ENCODE measurements around the gene CHST10.
A peak's percentile ranks its signal among the peaks of the same experiment; 100 is the strongest.

Gene CHST10

GRCh38 chr2:100383306-100383705 is 34.2 kb downstream of the CHST10 start:
- CTCF ChIA-PET: interaction anchor here (0.7 to 1.9 kb wide), 2 partner anchors 121 to 644 kb away, joined by 3 to 27 read pairs; no protein-coding TSS in a partner anchor
- TF ChIP-seq ZNF280C (tag by site-specific recombination; IDR thresholded peaks at IDR 0.05): no peak
- no peak for TF ChIP-seq ZNF112 (tag by site-specific recombination; IDR thresholded peaks at IDR 0.05)
- TF ChIP-seq YY1 (tag by site-specific recombination; IDR thresholded peaks at IDR 0.05): no peak
- no peak for TF ChIP-seq PBX3 (CRISPR knock-in tag; IDR thresholded peaks at IDR 0.05)
- no peak for TF ChIP-seq WT1 (tag by site-specific recombination; IDR thresholded peaks at IDR 0.05)
- TF ChIP-seq ZNF335 (tag by site-specific recombination; conservative IDR thresholded peaks at IDR 0.05): no peak
- no peak for TF ChIP-seq ZNF558 (tag by site-specific recombination; IDR thresholded peaks at IDR 0.05)
- no peak for TF ChIP-seq ZNF169 (tag by site-specific recombination; IDR thresholded peaks at IDR 0.05)
- TF ChIP-seq, protein P1, sequence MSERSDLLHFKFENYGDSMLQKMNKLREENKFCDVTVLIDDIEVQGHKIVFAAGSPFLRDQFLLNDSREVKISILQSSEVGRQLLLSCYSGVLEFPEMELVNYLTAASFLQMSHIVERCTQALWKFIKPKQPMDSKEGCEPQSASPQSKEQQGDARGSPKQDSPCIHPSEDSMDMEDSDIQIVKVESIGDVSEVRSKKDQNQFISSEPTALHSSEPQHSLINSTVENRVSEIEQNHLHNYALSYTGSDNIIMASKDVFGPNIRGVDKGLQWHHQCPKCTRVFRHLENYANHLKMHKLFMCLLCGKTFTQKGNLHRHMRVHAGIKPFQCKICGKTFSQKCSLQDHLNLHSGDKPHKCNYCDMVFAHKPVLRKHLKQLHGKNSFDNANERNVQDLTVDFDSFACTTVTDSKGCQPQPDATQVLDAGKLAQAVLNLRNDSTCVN (tag by site-specific recombination; optimal IDR thresholded peaks at IDR 0.05): no peak
- no peak for TF ChIP-seq ZNF660 (tag by site-specific recombination; IDR thresholded peaks at IDR 0.05)
- TF ChIP-seq GLIS2 (tag by site-specific recombination; IDR thresholded peaks at IDR 0.05): no peak
- TF ChIP-seq ZNF473 (tag by site-specific recombination; IDR thresholded peaks at IDR 0.05): no peak
- TF ChIP-seq HOXD13 (CRISPR knock-in tag; IDR thresholded peaks at IDR 0.05; ENCODE audit: borderline replicate concordance): no peak
- TF ChIP-seq ZNF76 (tag by site-specific recombination; IDR thresholded peaks at IDR 0.05; ENCODE audit: borderline replicate concordance, low read depth): no peak
- no peak for TF ChIP-seq KLF10 (tag by site-specific recombination; IDR thresholded peaks at IDR 0.05)
- no peak for TF ChIP-seq ZNF585B (tag by site-specific recombination; IDR thresholded peaks at IDR 0.05)
- no peaks in the 10 kb centered on the region for H3K4me1 ChIP-seq (ENCODE audit: control insufficient read depth, insufficient read depth, low read length)
- no peaks in the 10 kb centered on the region for H3K36me3 ChIP-seq (ENCODE audit: control insufficient read depth in 2 of 2, insufficient read depth in 1 of 2, low read length in 2 of 2)
- H3K9me3 ChIP-seq (ENCODE audit: control insufficient read depth, insufficient read depth, low read depth, low read length): no peaks in the 10 kb centered on the region
- H3K27ac ChIP-seq (ENCODE audit: extremely low read depth, low read depth, low read length): no peak overlapping the region
- POLR2A ChIA-PET: no interaction called here
- no peak overlapping the region for H3K4me3 ChIP-seq (ENCODE audit: low read depth, low read length)

- POLR2A ChIA-PET: interaction anchor here (0.5 to 1.2 kb wide), 4 partner anchors 59 to 1778 kb away, joined by 4 to 5 read pairs (median 5); partner anchors contain the start of gene LONRF2
- CTCF ChIA-PET: interaction anchor here (0.5 to 4.7 kb wide), 36 partner anchors 9 to 963 kb away, joined by 3 to 172 read pairs (median 5); no protein-coding TSS in a partner anchor
- H3K9me3 ChIP-seq (ENCODE audit: control insufficient read depth, insufficient read depth, low read depth, low read length): no peaks in the 10 kb centered on the region
- H3K36me3 ChIP-seq (ENCODE audit: control insufficient read depth in 2 of 2, insufficient read depth in 1 of 2, low read length in 2 of 2): no peaks in the 10 kb centered on the region
- no peak overlapping the region for H3K27ac ChIP-seq (ENCODE audit: extremely low read depth, low read depth, low read length)
- H3K4me1 ChIP-seq (ENCODE audit: control insufficient read depth, insufficient read depth, low read length): no peaks in the 10 kb centered on the region
- H3K4me3 ChIP-seq (ENCODE audit: low read depth, low read length): no peak overlapping the region
- TF ChIP-seq SCRT2 (tag by site-specific recombination; IDR thresholded peaks at IDR 0.05): peak; percentile 87
- no peak for TF ChIP-seq ZNF426 (tag by site-specific recombination; IDR thresholded peaks at IDR 0.05)
- no peak for TF ChIP-seq HOXA7 (CRISPR knock-in tag; IDR thresholded peaks at IDR 0.05; ENCODE audit: borderline replicate concordance)
- TF ChIP-seq ZNF654 (tag by site-specific recombination; IDR thresholded peaks at IDR 0.05; ENCODE audit: low read depth): peak; percentile 62
- TF ChIP-seq ZNF707 (tag by site-specific recombination; IDR thresholded peaks at IDR 0.05): no peak
- TF ChIP-seq, protein P2, sequence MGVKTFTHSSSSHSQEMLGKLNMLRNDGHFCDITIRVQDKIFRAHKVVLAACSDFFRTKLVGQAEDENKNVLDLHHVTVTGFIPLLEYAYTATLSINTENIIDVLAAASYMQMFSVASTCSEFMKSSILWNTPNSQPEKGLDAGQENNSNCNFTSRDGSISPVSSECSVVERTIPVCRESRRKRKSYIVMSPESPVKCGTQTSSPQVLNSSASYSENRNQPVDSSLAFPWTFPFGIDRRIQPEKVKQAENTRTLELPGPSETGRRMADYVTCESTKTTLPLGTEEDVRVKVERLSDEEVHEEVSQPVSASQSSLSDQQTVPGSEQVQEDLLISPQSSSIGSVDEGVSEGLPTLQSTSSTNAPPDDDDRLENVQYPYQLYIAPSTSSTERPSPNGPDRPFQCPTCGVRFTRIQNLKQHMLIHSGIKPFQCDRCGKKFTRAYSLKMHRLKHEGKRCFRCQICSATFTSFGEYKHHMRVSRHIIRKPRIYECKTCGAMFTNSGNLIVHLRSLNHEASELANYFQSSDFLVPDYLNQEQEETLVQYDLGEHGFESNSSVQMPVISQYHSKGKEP (tag by site-specific recombination; IDR thresholded peaks at IDR 0.05): peak; percentile 67
- no peak for TF ChIP-seq ZNF777 (tag by site-specific recombination; IDR thresholded peaks at IDR 0.05; ENCODE audit: borderline replicate concordance)
- TF ChIP-seq, protein P1 (tag by site-specific recombination; optimal IDR thresholded peaks at IDR 0.05): no peak
- no peak for TF ChIP-seq ZNF280C (tag by site-specific recombination; IDR thresholded peaks at IDR 0.05)
- TF ChIP-seq, protein P3, sequence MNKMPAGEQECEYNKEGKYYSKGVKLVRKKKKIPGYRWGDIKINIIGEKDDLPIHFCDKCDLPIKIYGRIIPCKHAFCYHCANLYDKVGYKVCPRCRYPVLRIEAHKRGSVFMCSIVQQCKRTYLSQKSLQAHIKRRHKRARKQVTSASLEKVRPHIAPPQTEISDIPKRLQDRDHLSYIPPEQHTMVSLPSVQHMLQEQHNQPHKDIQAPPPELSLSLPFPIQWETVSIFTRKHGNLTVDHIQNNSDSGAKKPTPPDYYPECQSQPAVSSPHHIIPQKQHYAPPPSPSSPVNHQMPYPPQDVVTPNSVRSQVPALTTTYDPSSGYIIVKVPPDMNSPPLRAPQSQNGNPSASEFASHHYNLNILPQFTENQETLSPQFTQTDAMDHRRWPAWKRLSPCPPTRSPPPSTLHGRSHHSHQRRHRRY (tag by site-specific recombination; IDR thresholded peaks at IDR 0.05): no peak
- TF ChIP-seq BCL11B (tag by site-specific recombination; IDR thresholded peaks at IDR 0.05; ENCODE audit: low read depth): no peak
Measured at GRCh38 chr2:100381240-100381639, 36.2 kb downstream of the CHST10 start.
